ENCODE results near the gene MUC7. TPM values are rescaled to one million over a fixed set of nuclear protein-coding genes. Genes with fewer than 3 reads are reported as not detected.

Gene MUC7
- polyA plus RNA-seq, 4 donors: not detected

DNA sequence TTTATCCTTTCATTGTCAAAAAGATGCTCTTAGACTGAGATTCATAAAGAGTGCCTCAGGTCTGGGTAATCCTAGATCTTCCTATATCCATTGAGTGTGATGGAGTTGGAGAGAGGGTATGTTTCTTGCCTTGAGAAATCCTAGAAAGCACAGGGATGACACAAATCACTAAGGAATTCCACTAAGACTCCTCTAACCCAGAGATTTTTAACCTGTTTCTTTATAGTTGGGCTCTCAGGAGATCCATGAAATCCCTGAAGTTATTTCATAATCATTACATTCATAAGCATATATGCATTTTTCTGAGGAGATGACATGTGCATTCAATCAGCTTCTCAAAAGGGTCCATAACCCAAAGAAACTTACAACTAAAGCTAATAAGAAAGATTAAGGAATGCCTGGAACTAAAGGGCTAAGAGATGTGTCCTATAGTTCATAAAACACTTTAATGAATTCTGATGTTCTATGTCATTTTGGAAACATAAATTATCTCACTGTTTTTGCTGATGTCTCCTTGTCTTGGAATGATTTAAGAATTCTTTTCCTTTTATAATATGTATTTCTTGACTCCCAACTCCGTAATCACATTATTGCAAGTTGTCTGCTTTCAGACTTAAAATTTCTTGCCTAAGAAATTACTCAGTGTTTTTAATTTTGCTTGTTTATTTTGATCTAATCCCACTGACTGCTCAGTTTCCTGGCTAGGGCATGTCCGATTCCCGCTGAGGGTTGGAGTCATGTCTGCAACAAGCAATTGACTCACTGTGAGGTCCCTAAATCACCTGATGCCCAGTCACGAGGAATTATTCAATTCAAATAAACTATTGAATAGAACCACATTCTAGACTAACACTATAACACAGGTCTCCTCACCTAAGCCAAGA, 43.6 kb downstream of the MUC7 start:
- Histone ChIP-seq H3K9me3 (ENCODE audit: control insufficient read depth in 2 of 2, insufficient read depth in 1 of 2, low read depth in 1 of 2, low read length in 1 of 2) (no peaks in the 10 kb centered on the region), H3K27me3 (ENCODE audit: control insufficient read depth in 3 of 3, insufficient read depth in 3 of 3, low read length in 3 of 3) (no peaks in the 10 kb centered on the region), H3K4me3 (ENCODE audit: low read depth in 1 of 3, low read length in 3 of 3) (no peak overlapping the region), H3K27ac (ENCODE audit: low read depth in 1 of 3, low read length in 2 of 3) (no peak overlapping the region), H3K36me3 (ENCODE audit: control insufficient read depth in 3 of 3, insufficient read depth in 2 of 3, low read depth in 1 of 3, low read length in 3 of 3) (no peaks in the 10 kb centered on the region), H3K4me1 (ENCODE audit: control insufficient read depth in 3 of 3, insufficient read depth in 2 of 3, low read depth in 1 of 3, low read length in 2 of 3) (no peaks in the 10 kb centered on the region)
- DNase-seq (no peak), FAIRE-seq (no peak)
- 78 to 86% (median 79%) methylated on average over 4 of the region's 4 CpGs for WGBS, 3 donors

DNA sequence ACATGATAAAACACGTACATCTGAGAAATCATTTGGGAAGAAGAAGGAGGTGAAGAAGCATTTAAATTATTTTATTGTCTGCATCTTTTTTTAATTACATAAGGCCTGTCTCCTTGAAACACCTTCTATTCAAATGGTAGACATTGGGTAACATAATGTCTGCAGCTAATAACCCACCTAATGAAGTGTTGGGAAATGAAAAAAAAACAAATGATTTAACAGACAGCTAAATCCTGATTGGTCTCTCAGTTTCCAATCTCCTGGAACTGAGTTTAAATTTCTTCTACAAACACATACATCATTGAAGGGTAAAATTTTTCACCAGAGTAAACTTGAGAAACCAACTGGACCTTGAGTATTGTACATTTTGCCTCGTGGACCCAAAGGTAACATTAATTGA, 46.3 kb downstream of the MUC7 start, which contains the start of gene AMTN:
Gene AMTN (plus strand): TSS at position 301 of the 400 bp plus-strand sequence. CDS start 209 bp downstream, outside the sequence.
- H3K36me3 ChIP-seq (ENCODE audit: control insufficient read depth in 3 of 3, insufficient read depth in 2 of 3, low read depth in 1 of 3, low read length in 3 of 3): no peaks in the 10 kb centered on the region

DNA sequence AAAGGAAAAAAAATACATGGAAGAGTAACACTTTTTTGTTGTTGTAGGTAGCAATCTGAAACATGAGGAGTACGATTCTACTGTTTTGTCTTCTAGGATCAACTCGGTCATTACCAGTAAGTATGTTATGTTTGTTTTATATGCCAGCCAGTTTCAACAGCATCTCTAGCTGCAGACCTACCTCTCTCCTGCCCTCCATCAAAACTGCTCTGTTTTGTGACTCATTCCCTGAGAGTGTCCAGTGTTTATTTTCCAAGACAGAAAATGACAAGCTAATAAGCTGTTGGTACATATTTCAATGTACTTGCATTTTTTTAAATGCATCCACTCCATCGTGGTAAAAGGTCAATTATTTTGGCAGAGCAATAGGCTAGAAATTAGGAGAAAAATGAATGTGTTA, 46.7 kb downstream of the MUC7 start:
- Histone ChIP-seq H3K4me3 (ENCODE audit: low read depth in 1 of 3, low read length in 3 of 3) (no peak overlapping the region), H3K27me3 (ENCODE audit: control insufficient read depth in 3 of 3, insufficient read depth in 3 of 3, low read length in 3 of 3) (no peaks in the 10 kb centered on the region), H3K9me3 (ENCODE audit: control insufficient read depth in 2 of 2, insufficient read depth in 1 of 2, low read depth in 1 of 2, low read length in 1 of 2) (no peaks in the 10 kb centered on the region), H3K36me3 (ENCODE audit: control insufficient read depth in 3 of 3, insufficient read depth in 2 of 3, low read depth in 1 of 3, low read length in 3 of 3) (no peaks in the 10 kb centered on the region), H3K27ac (ENCODE audit: low read depth in 1 of 3, low read length in 2 of 3) (no peak overlapping the region), H3K4me1 (ENCODE audit: control insufficient read depth in 3 of 3, insufficient read depth in 2 of 3, low read depth in 1 of 3, low read length in 2 of 3) (no peaks in the 10 kb centered on the region)
- FAIRE-seq (no peak), DNase-seq (no peak)
- 73 to 78% (median 77%) methylated on average over 3 of the region's 3 CpGs for WGBS, 3 donors

More for the DNA sequence above, 46.3 kb downstream of the MUC7 start, which contains the start of gene AMTN:
- no peak for FAIRE-seq
- no peaks in the 10 kb centered on the region for H3K4me1 ChIP-seq (ENCODE audit: control insufficient read depth in 3 of 3, insufficient read depth in 2 of 3, low read depth in 1 of 3, low read length in 2 of 3)
- no peak within 1 kb of the TSS for H3K4me3 ChIP-seq (ENCODE audit: low read depth in 1 of 3, low read length in 3 of 3)
- no peaks in the 10 kb centered on the region for H3K9me3 ChIP-seq (ENCODE audit: control insufficient read depth in 2 of 2, insufficient read depth in 1 of 2, low read depth in 1 of 2, low read length in 1 of 2)
- WGBS, 3 donors: 69 to 84% (median 75%) methylated on average over 2 of the region's 2 CpGs
- H3K27ac ChIP-seq (ENCODE audit: low read depth in 1 of 3, low read length in 2 of 3): no peak within 1 kb of the TSS
- H3K27me3 ChIP-seq (ENCODE audit: control insufficient read depth in 3 of 3, insufficient read depth in 3 of 3, low read length in 3 of 3): no peaks in the 10 kb centered on the region
- DNase-seq: no peak

DNA sequence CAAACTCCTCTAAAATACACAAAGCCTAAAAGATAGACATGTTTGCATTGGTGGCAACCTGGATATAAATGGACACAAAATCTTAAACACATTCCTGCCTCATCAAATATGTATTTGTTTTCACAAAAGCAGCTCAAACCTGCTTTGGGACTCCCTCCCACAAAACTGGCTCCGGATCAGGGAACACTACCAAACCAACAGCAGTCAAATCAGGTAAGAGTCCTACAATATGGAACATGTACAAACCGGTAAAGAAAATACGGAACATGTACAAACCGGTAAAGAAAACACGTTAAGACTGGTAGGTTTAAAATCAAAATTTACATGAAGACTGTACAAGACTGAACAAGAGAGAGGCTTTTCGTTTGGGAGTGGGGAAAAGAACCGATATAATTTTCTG, 50.6 kb downstream of the MUC7 start:
- Histone ChIP-seq H3K9me3 (ENCODE audit: control insufficient read depth in 2 of 2, insufficient read depth in 1 of 2, low read depth in 1 of 2, low read length in 1 of 2) (no peaks in the 10 kb centered on the region), H3K4me3 (ENCODE audit: low read depth in 1 of 3, low read length in 3 of 3) (no peak overlapping the region), H3K36me3 (ENCODE audit: control insufficient read depth in 3 of 3, insufficient read depth in 2 of 3, low read depth in 1 of 3, low read length in 3 of 3) (no peaks in the 10 kb centered on the region), H3K27me3 (ENCODE audit: control insufficient read depth in 3 of 3, insufficient read depth in 3 of 3, low read length in 3 of 3) (no peaks in the 10 kb centered on the region), H3K27ac (ENCODE audit: low read depth in 1 of 3, low read length in 2 of 3) (no peak overlapping the region), H3K4me1 (ENCODE audit: control insufficient read depth in 3 of 3, insufficient read depth in 2 of 3, low read depth in 1 of 3, low read length in 2 of 3) (no peaks in the 10 kb centered on the region)
- DNase-seq: no peak
- 86 to 87% (median 87%) methylated on average over 7 of the region's 7 CpGs for WGBS, 3 donors
- FAIRE-seq: no peak

DNA sequence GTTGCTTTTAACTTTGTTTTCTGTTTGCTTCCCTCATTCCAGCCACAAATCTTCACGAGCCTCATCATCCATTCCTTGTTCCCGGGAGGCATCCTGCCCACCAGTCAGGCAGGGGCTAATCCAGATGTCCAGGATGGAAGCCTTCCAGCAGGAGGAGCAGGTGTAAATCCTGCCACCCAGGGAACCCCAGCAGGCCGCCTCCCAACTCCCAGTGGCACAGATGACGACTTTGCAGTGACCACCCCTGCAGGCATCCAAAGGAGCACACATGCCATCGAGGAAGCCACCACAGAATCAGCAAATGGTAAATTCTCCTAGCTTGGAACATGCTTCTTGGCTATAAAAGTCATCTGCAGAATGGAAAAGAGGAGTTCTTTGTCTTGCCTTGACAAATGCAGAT, 59.0 kb downstream of the MUC7 start:
- no peaks in the 10 kb centered on the region for H3K4me1 ChIP-seq (ENCODE audit: control insufficient read depth in 3 of 3, insufficient read depth in 2 of 3, low read depth in 1 of 3, low read length in 2 of 3)
- H3K27me3 ChIP-seq (ENCODE audit: control insufficient read depth in 3 of 3, insufficient read depth in 3 of 3, low read length in 3 of 3): no peaks in the 10 kb centered on the region
- no peak for DNase-seq
- WGBS, 3 donors: 59 to 76% (median 62%) methylated on average over 5 of the region's 5 CpGs
- H3K4me3 ChIP-seq (ENCODE audit: low read depth in 1 of 3, low read length in 3 of 3): no peak overlapping the region
- no peak for FAIRE-seq
- no peaks in the 10 kb centered on the region for H3K36me3 ChIP-seq (ENCODE audit: control insufficient read depth in 3 of 3, insufficient read depth in 2 of 3, low read depth in 1 of 3, low read length in 3 of 3)
- H3K27ac ChIP-seq (ENCODE audit: low read depth in 1 of 3, low read length in 2 of 3): no peak overlapping the region
- H3K9me3 ChIP-seq (ENCODE audit: control insufficient read depth in 2 of 2, insufficient read depth in 1 of 2, low read depth in 1 of 2, low read length in 1 of 2): no peaks in the 10 kb centered on the region

DNA sequence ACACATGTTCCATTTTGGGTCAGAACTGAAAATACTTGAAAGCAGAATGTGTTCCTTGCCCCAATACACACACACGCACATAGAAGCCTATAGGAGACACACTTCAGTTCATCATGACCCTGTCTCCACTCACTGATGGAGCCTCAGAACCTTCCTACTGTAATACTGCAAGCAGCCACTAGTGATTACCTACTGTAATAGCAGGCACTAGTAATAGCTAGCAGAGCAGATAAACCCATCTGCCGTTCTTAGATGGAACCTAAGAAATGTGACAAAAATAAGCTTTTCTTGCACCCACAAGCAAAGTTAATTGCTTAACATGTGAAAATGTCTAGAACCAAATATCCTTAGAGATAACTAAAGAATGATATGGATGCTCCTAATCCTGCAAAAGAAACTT, 60.0 kb downstream of the MUC7 start:
- Histone ChIP-seq H3K36me3 (ENCODE audit: control insufficient read depth in 3 of 3, insufficient read depth in 2 of 3, low read depth in 1 of 3, low read length in 3 of 3) (no peaks in the 10 kb centered on the region), H3K27me3 (ENCODE audit: control insufficient read depth in 3 of 3, insufficient read depth in 3 of 3, low read length in 3 of 3) (no peaks in the 10 kb centered on the region), H3K9me3 (ENCODE audit: control insufficient read depth in 2 of 2, insufficient read depth in 1 of 2, low read depth in 1 of 2, low read length in 1 of 2) (no peaks in the 10 kb centered on the region), H3K4me3 (ENCODE audit: low read depth in 1 of 3, low read length in 3 of 3) (no peak overlapping the region), H3K4me1 (ENCODE audit: control insufficient read depth in 3 of 3, insufficient read depth in 2 of 3, low read depth in 1 of 3, low read length in 2 of 3) (no peaks in the 10 kb centered on the region), H3K27ac (ENCODE audit: low read depth in 1 of 3, low read length in 2 of 3) (no peak overlapping the region)
- WGBS, 3 donors: 62 to 85% (median 68%) methylated on average over 2 of the region's 2 CpGs
- DNase-seq (no peak), FAIRE-seq (no peak)

Other genes with a start within 250 kb of the MUC7 start
- gene FDCSP, start 246.1 kb upstream of the MUC7 start, polyA plus RNA-seq: 10 to 100 TPM in 1 of 4 donors, not detected in 3; 15.1 TPM
- gene CSN3, start 229.6 kb upstream of the MUC7 start, polyA plus RNA-seq: not detected
- not detected for gene CABS1, start 137.2 kb upstream of the MUC7 start, polyA plus RNA-seq
- gene SMR3A, start 111.4 kb upstream of the MUC7 start, polyA plus RNA-seq: not detected
- not detected for gene SMR3B, start 89.1 kb upstream of the MUC7 start, polyA plus RNA-seq
- not detected for gene OPRPN, start 74.3 kb upstream of the MUC7 start, polyA plus RNA-seq
- not detected for gene AMTN, start 46.4 kb downstream of the MUC7 start, polyA plus RNA-seq
- gene AMBN, start 120.1 kb downstream of the MUC7 start, polyA plus RNA-seq: not detected
- 1 to 10 TPM in 1 of 4 donors, under 1 TPM in 2, not detected in 1; under 0.01 to 4.5 (median 0.04) TPM for gene ENAM, start 156.5 kb downstream of the MUC7 start, polyA plus RNA-seq
- 1,000 to 10,000 TPM in 1 of 4 donors, 100 to 1,000 TPM in 1, 10 to 100 TPM in 1, under 1 TPM in 1; 0.90 to 2,753 (median 108) TPM for gene JCHAIN, start 194.3 kb downstream of the MUC7 start, polyA plus RNA-seq
- 10 to 100 TPM; 18.6 to 34.8 (median 23.5) TPM for gene UTP3, start 216.3 kb downstream of the MUC7 start, polyA plus RNA-seq
- gene RUFY3, start 249.8 kb downstream of the MUC7 start, polyA plus RNA-seq: 10 to 100 TPM; 13.8 to 48.4 (median 18.2) TPM

All from small intestine (tissue), 7 donors.